ENCODE results near the gene FAM110D.
A peak's percentile ranks its signal among the peaks of the same experiment; 100 is the strongest.

Gene FAM110D

DNA sequence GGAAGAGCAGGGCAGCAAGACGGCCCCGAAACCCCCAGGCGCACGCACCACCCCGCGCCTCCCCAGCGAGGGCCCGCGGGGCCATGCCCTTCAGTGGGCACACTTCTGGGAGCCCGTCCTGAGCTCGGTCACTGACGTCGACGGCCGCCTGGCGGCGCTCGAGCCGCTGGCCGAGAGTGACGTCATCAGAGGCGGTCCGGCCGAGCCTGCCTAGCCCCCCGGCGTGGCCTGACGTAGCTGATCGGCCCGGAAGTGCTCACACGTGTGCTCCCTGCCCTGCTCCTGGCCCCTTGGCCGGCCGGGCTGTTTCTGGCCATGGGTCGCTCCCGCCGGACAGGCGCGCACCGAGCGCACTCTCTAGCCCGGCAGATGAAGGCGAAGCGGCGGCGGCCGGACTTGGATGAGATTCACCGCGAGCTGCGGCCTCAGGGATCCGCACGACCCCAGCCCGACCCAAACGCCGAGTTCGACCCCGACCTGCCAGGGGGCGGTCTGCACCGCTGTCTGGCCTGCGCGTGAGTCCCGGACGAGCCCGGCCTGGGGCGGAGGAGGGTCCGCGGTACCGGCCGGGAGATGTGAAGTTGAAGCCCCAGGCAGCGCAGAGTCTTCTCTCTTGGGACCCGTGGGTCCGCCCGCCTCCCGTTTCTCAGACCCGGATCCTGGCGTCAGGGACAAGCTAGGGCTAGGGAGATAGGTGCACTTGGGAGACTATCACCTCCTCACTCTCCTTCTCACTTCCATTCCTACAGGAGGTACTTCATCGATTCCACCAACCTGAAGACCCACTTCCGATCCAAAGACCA lies 11.0 kb downstream of the FAM110D start, which contains the start of gene ZNF593:
ZNF593 (plus strand) TSS at position 240 of the 803 bp plus-strand sequence; CDS start at position 316, 76 bp downstream.
- DNase-seq (ENCODE audit: extremely low spot score) = peak; percentile 100
- POLR2A ChIA-PET = no interaction called here
- TF ChIP-seq, protein P1, sequence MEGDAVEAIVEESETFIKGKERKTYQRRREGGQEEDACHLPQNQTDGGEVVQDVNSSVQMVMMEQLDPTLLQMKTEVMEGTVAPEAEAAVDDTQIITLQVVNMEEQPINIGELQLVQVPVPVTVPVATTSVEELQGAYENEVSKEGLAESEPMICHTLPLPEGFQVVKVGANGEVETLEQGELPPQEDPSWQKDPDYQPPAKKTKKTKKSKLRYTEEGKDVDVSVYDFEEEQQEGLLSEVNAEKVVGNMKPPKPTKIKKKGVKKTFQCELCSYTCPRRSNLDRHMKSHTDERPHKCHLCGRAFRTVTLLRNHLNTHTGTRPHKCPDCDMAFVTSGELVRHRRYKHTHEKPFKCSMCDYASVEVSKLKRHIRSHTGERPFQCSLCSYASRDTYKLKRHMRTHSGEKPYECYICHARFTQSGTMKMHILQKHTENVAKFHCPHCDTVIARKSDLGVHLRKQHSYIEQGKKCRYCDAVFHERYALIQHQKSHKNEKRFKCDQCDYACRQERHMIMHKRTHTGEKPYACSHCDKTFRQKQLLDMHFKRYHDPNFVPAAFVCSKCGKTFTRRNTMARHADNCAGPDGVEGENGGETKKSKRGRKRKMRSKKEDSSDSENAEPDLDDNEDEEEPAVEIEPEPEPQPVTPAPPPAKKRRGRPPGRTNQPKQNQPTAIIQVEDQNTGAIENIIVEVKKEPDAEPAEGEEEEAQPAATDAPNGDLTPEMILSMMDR (IDR thresholded peaks at IDR 0.05; ENCODE audit: control extremely low read depth, extremely low read depth, low read depth, missing control alignments) = peak; percentile 95
- CTCF ChIA-PET = interaction anchor here (0.7 to 4.8 kb wide), 55 partner anchors 10 to 275 kb away, joined by 3 to 44 read pairs (median 4); partner anchors contain the start of genes CD52, CEP85, CNKSR1 and DHDDS

DNA sequence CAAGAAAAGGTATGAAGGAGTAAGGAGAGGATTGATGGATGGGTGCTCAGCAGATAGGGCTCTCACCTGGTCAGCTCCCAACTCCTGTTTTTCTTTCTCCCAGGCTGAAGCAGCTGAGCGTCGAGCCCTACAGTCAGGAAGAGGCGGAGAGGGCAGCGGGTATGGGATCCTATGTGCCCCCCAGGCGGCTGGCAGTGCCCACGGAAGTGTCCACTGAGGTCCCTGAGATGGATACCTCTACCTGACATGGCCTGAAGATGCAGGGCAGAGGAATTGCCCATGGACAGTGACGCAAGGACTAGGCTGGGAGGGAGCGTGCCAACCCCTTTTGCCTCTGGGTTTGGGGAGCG lies 11.6 kb downstream of the FAM110D start:
- CTCF ChIA-PET = interaction anchor here (0.9 to 4.8 kb wide), 33 partner anchors 9 to 275 kb away, joined by 3 to 44 read pairs (median 5); partner anchors contain the start of genes CD52, CEP85, CNKSR1 and FAM110D
- TF ChIP-seq, protein P1 (IDR thresholded peaks at IDR 0.05; ENCODE audit: control extremely low read depth, extremely low read depth, low read depth, missing control alignments) = no peak
- DNase-seq (ENCODE audit: extremely low spot score) = no peak
- POLR2A ChIA-PET = no interaction called here

DNA sequence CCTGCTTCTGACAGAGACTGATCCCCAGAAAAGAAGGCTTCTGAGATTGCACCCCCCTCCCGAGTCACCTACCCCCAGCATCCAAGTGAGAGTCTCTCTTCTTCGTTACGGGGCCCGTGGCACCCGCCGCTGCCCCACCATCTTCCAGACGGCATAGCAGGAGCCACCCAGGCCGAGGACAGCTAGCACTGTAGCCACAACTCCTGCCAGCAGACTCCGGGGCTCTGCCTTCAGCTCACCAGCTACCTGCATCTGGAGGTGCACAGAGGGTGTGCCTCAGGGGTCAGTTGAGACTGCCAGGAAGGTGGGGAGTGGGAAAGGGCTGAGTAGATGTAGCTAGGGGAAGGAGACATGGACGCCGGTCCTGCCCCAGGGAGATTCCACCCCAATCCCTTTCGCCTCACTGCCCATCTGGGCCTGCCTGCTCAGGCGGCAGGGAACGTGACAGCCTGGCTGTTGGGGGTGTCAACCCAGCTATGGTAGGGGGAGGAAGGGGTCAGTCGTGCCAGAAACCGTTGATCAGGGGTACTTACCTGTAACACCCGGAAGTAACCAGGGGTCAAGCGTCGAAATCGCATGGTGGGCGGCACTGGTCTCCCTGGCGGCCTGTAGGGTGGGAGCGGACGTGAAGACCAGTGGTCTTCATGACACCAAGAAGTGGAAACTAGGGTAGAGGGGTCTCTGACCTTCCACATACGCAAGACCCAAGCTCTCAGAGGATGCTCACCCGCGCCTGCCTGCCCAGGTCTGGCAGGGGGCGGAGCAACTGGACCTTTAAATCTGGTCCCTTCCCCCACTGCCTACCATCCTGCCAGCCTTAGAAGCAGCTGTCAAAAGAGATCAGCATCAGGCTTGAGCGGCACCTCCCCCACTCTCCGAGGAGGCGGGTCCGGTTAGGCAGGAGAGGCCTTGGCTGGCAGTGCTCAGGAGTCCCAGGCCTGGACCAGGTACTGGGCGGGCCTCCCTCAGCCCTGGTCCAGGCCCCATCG lies 12.5 kb downstream of the FAM110D start, which contains the start of gene ZNF593OS:
ZNF593OS (minus strand) TSS at position 749 of the 989 bp plus-strand sequence; CDS start at position 578, 171 bp downstream.
- ChIA-PET CTCF (interaction anchor here (0.8 to 4.8 kb wide), 8 partner anchors 12 to 245 kb away, joined by 3 to 23 read pairs (median 10); partner anchors contain the start of gene FAM110D), POLR2A (no interaction called here)
- DNase-seq (ENCODE audit: extremely low spot score) = no peak
- TF ChIP-seq, protein P1 (IDR thresholded peaks at IDR 0.05; ENCODE audit: control extremely low read depth, extremely low read depth, low read depth, missing control alignments) = no peak

DNA sequence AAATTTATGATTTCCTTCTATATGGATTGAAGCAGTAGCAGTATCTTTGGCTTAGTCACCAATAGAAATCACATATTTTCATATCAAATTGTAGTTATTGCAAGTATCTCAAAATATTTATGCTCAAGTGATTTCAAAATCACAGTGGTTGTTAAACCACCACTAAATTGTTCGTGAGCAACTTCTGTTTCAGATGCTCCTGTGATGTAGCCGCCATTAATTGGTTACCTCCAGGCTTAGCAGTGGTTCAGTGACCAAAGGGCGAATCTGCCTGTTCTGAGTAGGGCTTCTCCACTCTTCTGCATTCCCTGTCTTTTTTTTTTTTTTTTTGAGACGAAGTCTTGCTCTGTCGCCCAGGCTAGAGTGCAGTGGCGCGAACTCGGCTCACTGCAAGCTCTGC lies 16.5 kb downstream of the FAM110D start:
- CTCF ChIA-PET = interaction anchor here (1.2 to 2.5 kb wide), 4 partner anchors 59 to 242 kb away, joined by 3 to 8 read pairs (median 4); partner anchors contain the start of gene CEP85
- TF ChIP-seq, protein P1 (IDR thresholded peaks at IDR 0.05; ENCODE audit: control extremely low read depth, extremely low read depth, low read depth, missing control alignments) = no peak
- DNase-seq (ENCODE audit: extremely low spot score) = no peak
- POLR2A ChIA-PET = interaction anchor here (0.6 kb wide), 1 partner anchor 308 kb away, joined by 3 read pairs; no protein-coding TSS in a partner anchor

DNA sequence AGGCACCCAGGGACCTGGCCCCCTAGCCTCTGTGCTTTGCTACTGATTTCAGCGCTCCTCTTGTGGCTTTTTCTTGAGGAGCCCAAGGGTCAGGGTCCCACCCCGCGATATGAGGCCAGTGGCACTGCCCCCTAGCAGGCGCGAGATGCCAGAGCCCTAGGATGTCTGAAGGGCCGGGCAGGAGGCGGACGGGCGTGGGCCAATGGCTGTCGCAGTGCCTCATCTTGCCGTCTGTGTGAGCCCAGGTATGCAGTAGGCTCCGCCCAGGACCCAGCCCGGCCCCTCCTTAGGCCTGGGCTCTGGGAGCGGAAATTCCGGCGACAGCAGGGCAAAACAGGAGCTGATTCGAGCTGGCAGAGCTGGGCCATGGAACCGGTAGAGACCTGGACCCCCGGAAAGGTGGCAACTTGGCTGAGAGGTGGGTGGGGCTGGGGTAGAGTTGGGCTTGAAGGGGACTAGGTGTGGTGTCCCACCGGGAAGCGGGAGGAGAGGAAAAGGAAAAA lies 18.4 kb downstream of the FAM110D start, which contains the start of gene CNKSR1:
CNKSR1 (plus strand) TSS at position 310 of the 503 bp plus-strand sequence; CDS start at position 367, 57 bp downstream.
- CTCF ChIA-PET = interaction anchor here (0.7 to 4.9 kb wide), 6 partner anchors 8 to 145 kb away, joined by 3 to 44 read pairs (median 4); partner anchors contain the start of genes C1orf232, CEP85 and ZNF593
- POLR2A ChIA-PET = no interaction called here

More for the DNA sequence above, 18.4 kb downstream of the FAM110D start, which contains the start of gene CNKSR1:
- DNase-seq (ENCODE audit: extremely low spot score) = no peak
- TF ChIP-seq, protein P1 (IDR thresholded peaks at IDR 0.05; ENCODE audit: control extremely low read depth, extremely low read depth, low read depth, missing control alignments) = no peak
